Medulla oblongata (tissue), 1 donor: ENCODE measurements around the gene CUX1.
A peak's percentile ranks its signal among the peaks of the same experiment; 100 is the strongest.
"Not testable (repeated sequence)": the region's sequence is repeated elsewhere in the genome, so short reads cannot be mapped to it uniquely, and the experiment has no call there.

ENCODE experiments used
- DNase-seq: peaks from one replicate; pipeline ENCODE4 v3.0.0-alpha.2; 2015; ENCODE audit errors: extremely low spot score

CUX1 gene

GRCh38 chr7:101869901-101870290, 52.5 kb downstream of the CUX1 start:
- DNase-seq: no peak

GRCh38 chr7:101870361-101871062, 53.1 kb downstream of the CUX1 start:
- DNase-seq: no peak

GRCh38 chr7:101871351-101871750, 53.9 kb downstream of the CUX1 start:
- no peak for DNase-seq

GRCh38 chr7:101874028-101874427, 56.6 kb downstream of the CUX1 start:
- no peak for DNase-seq

GRCh38 chr7:101875283-101875846, 57.9 kb downstream of the CUX1 start:
- no peak for DNase-seq

GRCh38 chr7:101877882-101878591, 60.6 kb downstream of the CUX1 start:
- no peak for DNase-seq

DNA sequence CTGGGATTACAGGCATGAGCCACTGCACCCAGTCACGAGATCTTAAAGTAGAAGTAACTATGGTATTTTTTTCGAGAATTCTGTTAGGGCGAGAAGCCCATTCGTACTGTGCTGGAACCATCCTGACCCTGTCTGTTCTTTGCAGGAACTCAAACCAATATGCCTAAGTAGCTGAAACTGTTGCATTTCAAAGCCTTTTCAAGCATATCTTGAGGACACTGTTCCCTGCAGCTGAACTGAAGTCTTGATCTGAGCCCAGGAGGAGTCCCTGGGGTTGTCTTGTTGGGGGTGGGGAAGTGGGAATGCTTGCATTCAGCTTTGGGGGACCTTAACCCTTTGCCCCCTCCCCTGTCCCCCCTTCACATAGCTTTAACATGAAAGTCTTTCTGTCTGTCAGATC, 61.5 kb downstream of the CUX1 start:
- DNase-seq: no peak

DNA sequence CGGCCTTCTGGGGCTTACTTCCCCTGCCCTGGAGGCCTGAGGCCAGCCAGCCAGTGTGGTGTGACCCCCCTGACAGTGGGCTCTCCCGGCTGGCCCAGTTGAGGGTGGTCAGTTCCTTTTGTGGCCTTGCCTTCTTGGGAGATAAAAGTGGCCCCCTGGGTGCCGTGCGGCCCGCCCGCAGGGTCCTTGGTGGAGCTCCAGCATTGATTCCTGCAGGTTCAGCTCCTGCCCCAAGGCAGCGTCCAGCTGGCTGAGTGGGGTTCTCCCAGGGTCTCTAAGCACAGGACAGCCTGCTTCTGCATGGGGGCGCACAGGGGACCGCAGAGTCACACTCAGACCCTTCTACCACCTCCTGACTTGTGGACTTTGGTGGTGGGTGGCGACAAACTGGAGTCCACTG, 62.1 kb downstream of the CUX1 start:
- DNase-seq: no peak

GRCh38 chr7:101880282-101881054, 63.0 kb downstream of the CUX1 start:
- DNase-seq: no peak

DNA sequence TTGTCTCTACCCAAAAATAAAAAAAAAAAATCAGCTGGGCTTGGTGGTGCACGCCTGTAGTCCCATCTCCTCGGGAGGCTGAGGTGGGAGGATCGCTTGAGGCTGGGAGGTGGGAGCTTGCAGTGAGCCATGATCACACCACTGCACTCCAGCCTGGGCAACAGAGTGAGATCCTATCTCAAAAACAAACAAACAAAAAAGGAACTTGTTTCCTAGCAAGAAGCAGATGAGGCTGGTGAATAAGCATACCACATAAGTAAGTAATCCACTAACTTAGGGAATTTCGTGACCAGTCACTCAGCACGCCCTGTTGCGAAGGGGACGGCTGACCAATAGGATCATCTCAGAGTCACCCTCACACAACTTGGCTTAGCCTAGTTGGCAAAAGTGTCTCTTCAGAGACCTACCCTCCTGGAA, 64.6 kb downstream of the CUX1 start:
- DNase-seq: no peak

DNA sequence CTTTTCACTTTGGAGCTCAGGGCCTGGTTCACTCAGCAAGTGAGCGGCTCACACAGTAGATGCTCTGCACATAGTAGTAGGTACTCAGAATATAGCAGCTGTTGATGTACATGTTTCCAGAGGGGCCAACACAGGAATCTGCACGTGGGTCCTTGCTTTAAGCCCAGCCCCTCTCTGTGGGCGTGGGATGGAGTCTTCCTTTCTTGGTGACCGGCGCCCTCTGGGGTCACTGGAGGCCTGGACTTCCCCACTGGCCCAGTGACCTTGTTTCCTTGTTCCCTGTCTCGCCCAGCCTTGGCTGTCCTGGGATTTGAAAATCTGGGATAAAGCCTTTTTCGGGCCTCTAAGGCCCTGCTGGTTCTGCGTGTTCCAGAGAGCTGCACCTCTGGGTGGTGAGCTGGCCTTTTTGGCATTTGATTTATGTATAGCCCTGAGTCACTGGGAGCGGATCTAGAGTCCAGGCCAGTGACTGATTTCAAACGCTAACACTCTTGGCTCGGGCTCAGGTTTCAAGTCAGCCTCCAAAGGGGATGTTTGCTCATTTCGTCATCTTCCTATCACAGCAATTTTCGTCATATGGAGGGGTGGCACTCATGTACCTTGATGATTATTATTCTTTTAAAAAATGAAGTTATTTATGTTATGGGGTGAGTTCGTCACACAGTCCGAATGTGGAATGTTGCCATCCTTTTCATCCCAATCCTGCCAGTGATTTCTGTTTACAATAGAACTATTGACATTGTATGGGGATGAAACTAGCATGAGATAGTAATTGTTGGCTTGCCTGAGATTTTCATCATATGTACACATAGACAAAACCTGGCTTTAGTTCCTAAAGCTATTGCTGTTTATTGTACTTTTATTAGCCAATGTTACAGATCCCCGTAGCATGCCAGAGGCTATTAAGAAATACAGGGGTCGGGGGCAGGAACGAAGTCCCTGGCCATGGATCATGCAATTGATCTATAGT, 65.5 kb downstream of the CUX1 start:
- DNase-seq: peak; percentile 69

- DNase-seq: no peak
These were observed 67.5 kb downstream of the CUX1 start for GRCh38 chr7:101884671-101885596.

GRCh38 chr7:101885597-101885955, 68.2 kb downstream of the CUX1 start:
- DNase-seq: no peak

GRCh38 chr7:101887352-101887751, 69.9 kb downstream of the CUX1 start:
- DNase-seq: not testable (repeated sequence)

DNA sequence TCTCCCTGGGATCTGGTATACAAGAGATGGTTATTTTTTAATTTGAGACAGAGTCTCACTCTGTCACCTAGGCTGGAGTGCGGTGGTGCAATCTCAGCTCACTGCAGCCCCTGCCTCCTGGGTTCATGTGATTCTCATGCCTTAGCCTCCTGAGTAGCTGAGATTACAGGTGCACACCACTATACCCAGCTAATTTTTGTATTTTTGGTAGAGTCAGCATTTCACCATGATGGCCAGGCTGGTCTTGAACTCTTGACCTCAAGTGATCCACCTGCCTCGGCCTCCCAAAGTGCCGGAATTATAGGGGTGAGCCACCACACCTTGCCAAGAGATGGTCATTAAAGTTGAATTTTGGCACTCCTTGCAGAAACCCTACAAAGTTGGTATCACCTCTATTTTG, 71.1 kb downstream of the CUX1 start:
- not testable (repeated sequence) for DNase-seq

- no peak for DNase-seq
These were observed 73.5 kb downstream of the CUX1 start for GRCh38 chr7:101890749-101891523.

DNA sequence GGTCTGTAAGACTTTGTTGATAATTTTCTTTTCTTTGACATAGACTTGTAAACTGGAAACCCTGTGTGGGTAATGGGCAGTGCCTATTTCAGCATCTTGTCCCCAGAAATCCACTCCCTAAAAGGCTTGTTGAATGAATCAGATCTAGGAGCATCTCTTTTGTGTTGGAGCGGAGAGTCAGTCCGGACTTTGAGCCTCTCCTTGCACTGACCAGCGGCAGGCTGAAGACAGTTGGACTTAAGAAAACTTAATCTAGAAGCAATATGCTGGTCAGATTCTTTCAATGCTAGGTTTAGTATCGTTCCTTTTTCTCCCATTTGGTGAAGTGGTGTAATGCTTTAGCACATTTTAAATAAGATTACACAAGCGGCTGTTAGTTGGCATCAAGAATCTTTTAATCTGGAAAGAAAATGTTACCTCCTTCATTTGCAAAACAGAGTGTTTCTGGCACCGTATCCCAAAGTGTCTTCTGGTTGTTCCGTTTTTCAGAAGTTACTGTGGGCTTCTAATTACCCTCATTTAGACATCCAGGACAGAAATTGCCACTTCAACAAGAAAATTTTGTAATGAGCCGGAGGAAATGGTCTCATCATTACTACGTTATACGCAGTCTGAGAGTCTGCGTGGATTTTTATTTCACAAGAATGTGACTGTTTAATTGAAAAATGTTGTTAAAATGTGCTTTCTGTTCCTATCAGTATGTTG, 74.7 kb downstream of the CUX1 start:
- no peak for DNase-seq

DNA sequence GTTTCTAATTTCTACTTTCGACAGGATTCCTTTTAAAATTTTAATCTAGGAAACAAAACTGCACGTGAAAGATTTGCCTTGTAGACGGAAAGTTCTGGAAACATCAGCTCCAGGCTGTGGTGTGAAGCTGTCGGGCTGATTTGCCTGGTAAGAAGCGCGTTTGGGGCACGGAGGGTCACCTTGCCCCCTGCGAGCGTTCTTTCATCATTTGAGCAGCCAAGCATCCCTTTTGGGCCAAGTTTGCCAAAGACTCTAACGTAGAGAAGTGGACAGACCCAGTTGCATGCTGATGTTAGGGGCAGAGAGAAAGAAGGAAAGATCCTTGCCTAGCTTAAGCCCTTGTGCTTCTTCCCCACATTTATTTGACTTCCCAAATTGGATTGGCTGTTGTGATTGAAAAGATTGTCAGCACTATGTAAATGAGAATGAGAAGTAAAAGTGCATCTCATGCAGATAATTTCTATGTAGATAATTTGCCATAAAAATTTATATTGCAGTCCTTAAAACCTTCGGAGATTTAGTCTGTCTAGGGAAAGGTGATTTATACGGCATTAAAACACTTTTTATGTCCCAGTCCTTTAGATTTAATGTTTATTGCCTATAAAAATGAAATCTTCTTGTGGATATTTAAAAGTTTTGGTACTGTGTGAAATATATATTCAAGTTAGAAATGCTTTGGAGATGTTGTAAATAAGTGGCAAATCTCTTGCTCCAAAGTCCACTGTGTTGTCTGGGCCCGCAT, 76.1 kb downstream of the CUX1 start:
- no peak for DNase-seq
